Common myeloid progenitor, CD34-positive (primary cell): Measurements from ENCODE around the gene DCAF16.

Experiments used
- CTCF ChIA-PET: fragments of 350-600 bp; sonication (Branson Sonifier 250); formaldehyde crosslinking; loops from one replicate; lab custom pipeline; 2021; ENCODE audit warnings: antibody characterized with exemption; lab: Charles Lee
- POLR2A ChIA-PET: fragments of 350-600 bp; sonication (Branson Sonifier 250); formaldehyde crosslinking; loops from one replicate; lab custom pipeline; 2021; ENCODE audit warnings: antibody characterized with exemption; lab: Charles Lee
- DNase-seq, 3 donors: peaks; one replicate each; pipeline versions ENCODE4 v3.0.0 to v3.0.0-alpha.2; 2013
- H3K27ac ChIP-seq, 2 experiments: 1 replicate in 1 of 2; 2 replicates in 1 of 2; pipeline ENCODE4 v1.7.0; 2013; ENCODE audit warnings: inconsistent platforms in 2 of 2, low read length in 2 of 2, mild to moderate bottlenecking in 2 of 2, low read depth in 1 of 2, moderate library complexity in 1 of 2; ENCODE audit not compliant: severe bottlenecking in 2 of 2, insufficient read depth in 1 of 2, poor library complexity in 1 of 2
- H3K27me3 ChIP-seq, 5 experiments: replicated peaks in 2 of 5; 1 replicate in 3 of 5; 2 replicates in 2 of 5; pipeline versions ENCODE4 v1.6.1 to v1.7.0; 2013; ENCODE audit warnings: low read length in 4 of 5, mild to moderate bottlenecking in 2 of 5, moderate library complexity in 2 of 5, inconsistent platforms in 1 of 5; ENCODE audit not compliant: insufficient read depth in 5 of 5, control insufficient read depth in 4 of 5
- H3K36me3 ChIP-seq, 4 experiments: 1 replicate in 2 of 4; 2 replicates in 2 of 4; pipeline versions ENCODE4 v1.6.1 to v1.7.0; 2013; ENCODE audit warnings: low read length in 3 of 4, control low read depth in 1 of 4, mild to moderate bottlenecking in 1 of 4; ENCODE audit not compliant: control insufficient read depth in 4 of 4, insufficient read depth in 4 of 4
- H3K4me1 ChIP-seq, 4 experiments: 1 replicate in 3 of 4; 2 replicates in 1 of 4; pipeline versions ENCODE4 v1.6.1 to v1.7.1; 2013; ENCODE audit warnings: low read length in 3 of 4, mild to moderate bottlenecking in 3 of 4, control low read depth in 1 of 4, inconsistent platforms in 1 of 4, moderate library complexity in 1 of 4; ENCODE audit not compliant: control insufficient read depth in 4 of 4, insufficient read depth in 4 of 4; ENCODE audit errors: control extremely low read depth in 1 of 4
- H3K4me3 ChIP-seq, 7 experiments: 1 replicate in 4 of 7; 2 replicates in 3 of 7; pipeline versions ENCODE4 v1.5.1 to v1.7.0; 2013; ENCODE audit warnings: mild to moderate bottlenecking in 7 of 7, low read length in 6 of 7, moderate library complexity in 6 of 7, inconsistent platforms in 2 of 7, low read depth in 2 of 7, control low read depth in 1 of 7; ENCODE audit not compliant: insufficient read depth in 4 of 7, control insufficient read depth in 1 of 7; ENCODE audit errors: extremely low read depth in 1 of 7
- H3K9me3 ChIP-seq, 5 experiments: 1 replicate in 4 of 5; 2 replicates in 1 of 5; pipeline versions ENCODE4 v1.6.1 to v1.7.1; 2013; ENCODE audit warnings: low read length in 4 of 5, mild to moderate bottlenecking in 2 of 5, inconsistent platforms in 1 of 5, low read depth in 1 of 5, moderate library complexity in 1 of 5; ENCODE audit not compliant: control insufficient read depth in 4 of 5, insufficient read depth in 2 of 5; ENCODE audit errors: control extremely low read depth in 1 of 5
- WGBS: methylation state at CpG from one replicate; pipeline ENCODE4 v1.1.5; 2013; ENCODE audit not compliant: insufficient coverage; 5-methylcytosine and 5-hydroxymethylcytosine counted together

DCAF16 gene

DNA sequence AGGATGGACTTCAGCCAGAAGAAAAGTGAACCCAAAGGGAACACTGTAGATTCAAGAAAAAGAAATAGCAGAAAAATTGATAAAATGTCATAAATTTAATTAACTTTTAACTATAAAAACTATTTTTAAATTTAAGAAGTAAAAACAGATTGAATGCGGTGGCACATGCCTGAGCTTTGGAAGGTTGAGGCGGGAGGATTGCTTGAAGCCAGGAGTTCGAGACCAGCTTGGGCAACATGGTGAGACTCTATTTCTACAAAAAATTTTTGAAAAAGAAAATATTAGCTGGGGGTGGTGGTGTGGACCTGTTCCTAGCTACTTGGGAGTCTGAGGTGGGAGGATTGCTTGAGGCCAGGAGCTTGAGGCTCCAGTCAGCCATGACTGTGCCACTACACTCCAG is 32.1 kb downstream of the DCAF16 start:
- ChIA-PET POLR2A (no interaction called here), CTCF (no interaction called here)
- no peak overlapping the region for H3K4me3 ChIP-seq
- peaks cover 8 to 51% (median 19%) of the 10 kb centered on the region in 5 experiments for H3K27me3 ChIP-seq
- 95% methylated on average over 2 of the region's 3 CpGs for WGBS
- no peak for DNase-seq
- peaks cover 0 to 18% (median 14%) of the 10 kb centered on the region in 4 experiments for H3K4me1 ChIP-seq
- H3K27ac ChIP-seq, result no peak overlapping the region
- H3K9me3 ChIP-seq, result peaks cover 0 to 2% (median 0%) of the 10 kb centered on the region in 5 experiments
- H3K36me3 ChIP-seq, result no peaks in the 10 kb centered on the region

DNA sequence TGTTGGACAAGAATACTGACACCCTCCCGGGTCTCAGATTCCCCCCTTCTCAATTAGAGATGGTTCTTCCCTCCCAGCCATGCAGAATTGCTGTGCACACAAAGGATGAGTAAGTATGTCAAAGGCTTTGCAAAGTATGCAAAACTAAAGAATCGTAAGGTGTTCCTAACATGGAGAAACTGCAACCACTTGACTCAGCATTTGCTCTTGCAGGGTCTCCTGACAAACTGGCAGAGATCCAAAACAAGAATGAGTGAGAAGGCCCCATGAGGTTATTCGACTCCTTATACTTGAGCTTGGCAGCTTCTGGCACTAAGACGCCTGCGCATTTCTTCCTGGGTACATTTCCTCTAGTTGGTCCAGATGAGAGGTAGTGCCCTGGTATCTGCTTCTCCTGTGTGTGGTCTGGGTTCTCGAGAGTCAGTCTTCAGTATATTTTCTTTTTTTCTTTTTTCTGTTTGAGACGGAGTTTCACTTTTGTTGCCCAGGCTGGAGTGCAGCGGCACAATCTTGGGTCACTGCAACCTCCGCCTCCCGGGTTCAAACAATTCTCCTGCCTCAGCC is 37.3 kb downstream of the DCAF16 start:
- Histone ChIP-seq H3K9me3 (peaks cover 0 to 2% (median 0%) of the 10 kb centered on the region in 5 experiments), H3K27ac (no peak overlapping the region), H3K4me1 (peaks cover 0 to 6% (median 0%) of the 10 kb centered on the region in 4 experiments), H3K4me3 (no peak overlapping the region), H3K27me3 (peaks cover 0 to 7% (median 0%) of the 10 kb centered on the region in 5 experiments), H3K36me3 (no peaks in the 10 kb centered on the region)
- peak; percentile 19 to 76 (median 63) for DNase-seq
- POLR2A ChIA-PET, result no interaction called here
- CTCF ChIA-PET, result interaction anchor here (0.8 to 1.2 kb wide), 3 partner anchors 12 to 224 kb away, joined by 3 to 4 read pairs (median 3); partner anchors contain the start of gene MED28
- 42% methylated on average over 8 of the region's 10 CpGs for WGBS

DNA sequence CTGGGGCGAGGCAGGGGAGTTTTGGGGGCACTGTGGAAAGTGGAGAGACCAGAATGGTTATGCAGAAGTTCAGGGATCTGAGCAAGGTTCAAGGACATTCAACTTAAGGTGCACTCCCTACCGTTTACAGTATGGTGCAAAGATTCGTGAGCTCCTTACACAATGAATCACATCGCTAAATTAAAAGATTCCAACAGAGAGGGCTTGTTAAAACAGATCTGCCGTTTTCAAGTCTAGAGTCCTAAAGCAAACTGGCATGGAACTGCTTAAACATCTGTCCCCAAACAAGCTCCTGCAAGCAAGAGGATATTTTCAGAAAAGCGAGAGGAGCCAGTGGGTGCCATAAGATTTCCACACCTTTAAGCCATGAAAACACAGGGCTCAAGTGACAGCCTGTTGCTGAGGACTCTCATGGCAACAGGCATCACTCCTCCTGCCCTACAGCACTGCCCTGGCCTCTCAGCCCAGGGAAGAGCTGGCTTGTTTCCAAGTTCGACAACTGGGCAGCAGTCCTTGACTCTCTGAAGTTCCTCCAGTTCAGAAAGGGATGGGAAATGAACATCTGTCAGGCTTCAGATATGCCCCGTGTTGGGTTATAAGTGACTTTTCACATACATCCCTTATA is 39.2 kb downstream of the DCAF16 start:
- Histone ChIP-seq H3K27me3 (no peaks in the 10 kb centered on the region), H3K4me1 (peaks cover 0 to 6% (median 0%) of the 10 kb centered on the region in 4 experiments), H3K27ac (no peak overlapping the region), H3K36me3 (no peaks in the 10 kb centered on the region), H3K9me3 (peaks cover 0 to 5% (median 2%) of the 10 kb centered on the region in 5 experiments), H3K4me3 (no peak overlapping the region)
- ChIA-PET POLR2A (no interaction called here), CTCF (interaction anchor here (1.2 kb wide), 1 partner anchor 33 kb away, joined by 5 read pairs; no protein-coding TSS in a partner anchor)
- 94% methylated on average over 7 of the region's 8 CpGs for WGBS
- no peak for DNase-seq

DNA sequence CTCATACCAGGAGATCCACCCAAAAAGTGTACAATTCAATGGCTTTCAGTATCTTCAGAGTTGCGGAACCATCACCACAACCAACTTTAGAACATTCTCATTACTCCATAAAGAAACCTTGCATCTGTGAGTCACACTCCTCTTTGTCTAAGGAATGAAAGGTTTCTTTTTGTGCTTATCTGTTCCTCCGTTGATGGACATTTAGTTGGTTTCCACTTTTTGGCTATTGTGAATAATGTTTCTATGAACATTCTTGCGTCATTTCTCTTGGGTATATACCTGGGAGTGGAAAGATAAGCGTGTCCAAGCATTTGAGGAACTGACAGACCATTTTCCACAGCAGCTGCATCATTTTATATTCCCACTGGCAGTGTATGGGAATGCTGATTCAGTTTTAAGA is 39.7 kb downstream of the DCAF16 start:
- POLR2A ChIA-PET, result no interaction called here
- WGBS, result 100% methylated on average over 2 of the region's 4 CpGs
- H3K4me1 ChIP-seq, result peaks cover 0 to 7% (median under 1%) of the 10 kb centered on the region in 4 experiments

DNA sequence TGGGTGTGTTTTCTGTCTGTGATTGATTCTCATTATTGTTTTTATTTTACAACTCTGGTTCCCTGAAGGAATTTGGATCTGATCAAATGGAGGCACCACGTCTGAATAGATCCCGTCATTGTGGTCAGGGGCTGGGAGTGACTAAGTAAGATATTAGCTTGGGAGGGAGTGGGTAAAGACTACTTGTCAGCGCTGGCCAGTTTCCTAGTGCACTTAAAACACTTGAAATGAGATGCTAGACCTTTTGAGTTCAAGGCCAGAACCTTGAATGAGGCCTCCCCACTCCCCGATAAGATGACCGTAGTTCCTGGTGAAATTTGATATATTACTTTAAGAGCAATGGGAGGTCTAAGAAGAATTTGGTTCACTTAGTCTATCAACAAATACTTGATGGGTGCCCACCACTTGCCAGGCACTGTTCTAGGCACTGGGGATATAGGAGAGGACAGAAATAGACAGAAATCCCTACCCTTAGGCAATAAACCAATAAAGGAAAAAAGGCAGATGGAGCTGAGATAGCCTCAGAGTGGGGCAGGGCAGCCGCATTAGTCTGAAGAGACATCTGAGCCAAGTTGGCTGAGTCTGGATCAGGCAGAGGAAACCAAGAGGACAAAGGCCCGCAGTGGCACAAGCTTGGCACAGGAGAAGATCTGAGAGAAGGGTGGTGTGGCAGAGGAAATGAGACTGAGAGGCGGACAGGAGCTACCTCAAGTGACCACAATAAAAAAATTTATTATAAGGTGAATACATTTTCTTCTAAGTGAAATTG is 41.0 kb downstream of the DCAF16 start:
- no peak overlapping the region for H3K4me3 ChIP-seq
- POLR2A ChIA-PET, result no interaction called here
- no peaks in the 10 kb centered on the region for H3K27me3 ChIP-seq
- DNase-seq, result no peak
- H3K27ac ChIP-seq, result no peak overlapping the region
- peaks cover 0 to 5% (median 2%) of the 10 kb centered on the region in 5 experiments for H3K9me3 ChIP-seq
- 72% methylated on average over 4 of the region's 8 CpGs for WGBS
- CTCF ChIA-PET, result interaction anchor here (1.2 kb wide), 1 partner anchor 17 kb away, joined by 3 read pairs; no protein-coding TSS in a partner anchor
- no peaks in the 10 kb centered on the region for H3K36me3 ChIP-seq
- peaks cover 0 to 13% (median 6%) of the 10 kb centered on the region in 4 experiments for H3K4me1 ChIP-seq

More for the DNA sequence above, 39.7 kb downstream of the DCAF16 start:
- no peak for DNase-seq
- Histone ChIP-seq H3K4me3 (no peak overlapping the region), H3K27me3 (no peaks in the 10 kb centered on the region), H3K36me3 (no peaks in the 10 kb centered on the region), H3K9me3 (peaks cover 0 to 5% (median 2%) of the 10 kb centered on the region in 5 experiments), H3K27ac (no peak overlapping the region)
- CTCF ChIA-PET, result interaction anchor here (1.2 kb wide), 2 partner anchors 16 to 34 kb away, joined by 3 to 5 read pairs; no protein-coding TSS in a partner anchor

DNA sequence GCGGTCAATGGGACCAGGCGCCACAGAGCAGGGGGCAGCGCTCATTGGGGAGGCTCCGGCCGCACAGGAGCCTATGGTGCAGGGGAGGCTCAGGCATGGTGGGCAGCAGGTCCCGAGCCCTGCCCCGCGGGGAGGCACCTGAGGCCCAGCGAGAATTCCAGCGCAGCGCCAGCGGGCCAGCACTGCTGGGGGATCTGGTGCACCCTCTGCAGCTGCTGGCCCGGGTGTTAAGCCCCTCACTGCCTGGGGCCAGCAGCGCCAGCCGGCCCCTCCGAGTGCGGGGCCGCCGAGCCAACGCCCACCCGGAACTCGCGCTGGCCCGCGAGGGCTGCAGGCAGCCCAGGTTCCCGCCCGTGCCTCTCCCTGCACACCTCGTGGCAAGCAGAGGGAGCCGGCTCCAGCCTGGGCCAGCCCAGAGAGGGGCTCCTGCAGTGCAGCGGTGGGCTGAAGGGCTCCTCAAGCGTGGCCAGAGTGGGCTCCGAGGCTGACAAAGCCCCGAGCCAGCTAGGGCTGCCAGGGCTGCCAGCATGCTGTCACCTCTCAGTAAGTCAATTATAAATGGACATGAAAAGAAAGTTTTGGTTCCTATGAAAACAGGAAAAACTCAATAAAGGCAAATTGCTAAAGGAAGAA is 43.6 kb downstream of the DCAF16 start:
- CTCF ChIA-PET, result no interaction called here
- no peak overlapping the region for H3K27ac ChIP-seq
- POLR2A ChIA-PET, result no interaction called here
- no peak for DNase-seq
- H3K27me3 ChIP-seq, result no peaks in the 10 kb centered on the region
- peaks cover 0 to 7% (median 6%) of the 10 kb centered on the region in 4 experiments for H3K4me1 ChIP-seq
- no peak overlapping the region for H3K4me3 ChIP-seq
- H3K9me3 ChIP-seq, result peaks cover 0 to 5% (median 2%) of the 10 kb centered on the region in 5 experiments
- 94% methylated on average over 32 of the region's 33 CpGs for WGBS
- no peaks in the 10 kb centered on the region for H3K36me3 ChIP-seq
